Sigmoid colon (tissue), 7 donors: Measurements from ENCODE around the gene FHL2. TPM values are rescaled to one million over a fixed set of nuclear protein-coding genes. Genes with fewer than 3 reads are reported as not detected.

Source experiments
- DNase-seq: peaks from one replicate; pipeline ENCODE4 v3.0.0-alpha.2; 2019
- H3K27ac ChIP-seq, 4 donors: fragments of 200-600 bp; sonication (generic); one replicate each; pipeline ENCODE4 v1.5.1; 2016 to 2019; ENCODE audit warnings: mild to moderate bottlenecking in 1 of 4
- H3K27me3 ChIP-seq, 3 donors: fragments of 200-600 bp; sonication (generic); one replicate each; pipeline ENCODE4 v1.5.1; 2019; ENCODE audit warnings: mild to moderate bottlenecking in 1 of 3
- H3K36me3 ChIP-seq, 4 donors: fragments of 200-600 bp; sonication (generic); one replicate each; pipeline ENCODE4 v1.5.1; 2016 to 2019
- H3K4me1 ChIP-seq, 4 donors: fragments of 200-600 bp; sonication (generic); one replicate each; pipeline ENCODE4 v1.5.1; 2017 to 2019
- H3K4me3 ChIP-seq, 4 donors: fragments of 200-600 bp; sonication (generic); one replicate each; pipeline ENCODE4 v1.5.1; 2017 to 2019; ENCODE audit warnings: mild to moderate bottlenecking in 2 of 4, moderate library complexity in 1 of 4
- H3K9me3 ChIP-seq, 4 donors: fragments of 200-600 bp in 3 of 4; sonication (generic) in 3 of 4; one replicate each; pipeline versions ENCODE4 v1.5.1 to v1.6.1; 2013 to 2019
- CTCF ChIP-seq, 4 experiments: fragments of 450-650 bp in 3 of 4; fragments of 200-600 bp in 1 of 4; IDR thresholded peaks; one replicate each; pipeline ENCODE4 v1.5.1; 2016 to 2019; ENCODE audit warnings: antibody characterized with exemption in 4 of 4, mild to moderate bottlenecking in 3 of 4, moderate library complexity in 2 of 4
- EP300 ChIP-seq, 4 donors: sonication (generic); formaldehyde crosslinking; IDR thresholded peaks; one replicate each; pipeline ENCODE4 v1.6.1; 2017; ENCODE audit warnings: antibody characterized with exemption in 4 of 4
- POLR2A ChIP-seq, 2 donors: fragments of 450-650 bp; IDR thresholded peaks; one replicate each; pipeline ENCODE4 v1.6.1; 2016; ENCODE audit warnings: antibody characterized with exemption in 2 of 2, mild to moderate bottlenecking in 2 of 2, moderate library complexity in 2 of 2
- POLR2AphosphoS5 ChIP-seq, 4 donors: sonication (generic); formaldehyde crosslinking; IDR thresholded peaks; one replicate each; pipeline ENCODE4 v1.6.1; 2017; ENCODE audit warnings: antibody characterized with exemption in 4 of 4
- WGBS, 2 donors: extraction: QIAGEN DNeasy Blood & Tissue Kit; methylation state at CpG; one replicate each; pipeline ENCODE4 v1.1.7; 2013; 5-methylcytosine and 5-hydroxymethylcytosine counted together
- intact Hi-C: fragments of 100-400 bp; cut with DNase I; formaldehyde crosslinking; loops from one replicate; pipeline ENCODE4 v1.15.1; 2023
- polyA plus RNA-seq, 3 donors: library from polyadenylated mRNA; stranded (reverse); fragments of 200-250 nt; gene quantifications; one replicate each; pipeline ENCODE4 v1.2.3, GENCODE V29; 2013
- total RNA-seq, 4 donors: library from RNA; depleted of rRNA; stranded (reverse); fragments of >200 nt; gene quantifications; one replicate each; pipeline ENCODE4 v1.1.0, GENCODE V29; 2016
- donor health status: healthy with polysubstance abuse.
- donor health status: Bipolar disorder and iron deficiency.
- donor health status: healthy.

The FHL2 gene
- total and polyA plus RNA-seq, 7 donors = 62.0 to 210 (median 98.8) TPM

- intact Hi-C loops = loop anchor here (10.0 kb wide), 1 partner anchor 656 kb away; no protein-coding TSS in a partner anchor
- Histone ChIP-seq H3K27me3 (no peaks in the 10 kb centered on the region), H3K4me1 (peaks cover 0 to 35% (median 19%) of the 10 kb centered on the region in 4 donors), H3K27ac (peak overlapping the region in 1 of 4 donors; percentile 1), H3K36me3 (peaks cover 0 to 51% (median 3%) of the 10 kb centered on the region in 4 donors), H3K4me3 (no peak overlapping the region), H3K9me3 (no peaks in the 10 kb centered on the region)
- WGBS, 2 donors = 86 to 93% methylated on average over 12 of the region's 12 CpGs
- TF ChIP-seq POLR2AphosphoS5 (IDR thresholded peaks at IDR 0.05) (no peak), EP300 (IDR thresholded peaks at IDR 0.05) (no peak), POLR2A (IDR thresholded peaks at IDR 0.05) (no peak), CTCF (IDR thresholded peaks at IDR 0.05) (no peak)
- DNase-seq = no peak
Measured at GRCh38 chr2:105378276-105378840, 20.5 kb downstream of the FHL2 start.

- peaks cover 0 to 46% (median 3%) of the 10 kb centered on the region in 4 donors for H3K36me3 ChIP-seq
- H3K27ac ChIP-seq = no peak overlapping the region
- H3K9me3 ChIP-seq = no peaks in the 10 kb centered on the region
- 87 to 93% methylated on average over 3 of the region's 3 CpGs for WGBS, 2 donors
- DNase-seq = no peak
- H3K27me3 ChIP-seq = no peaks in the 10 kb centered on the region
- peaks cover 0 to 40% (median 24%) of the 10 kb centered on the region in 4 donors for H3K4me1 ChIP-seq
- TF ChIP-seq EP300 (IDR thresholded peaks at IDR 0.05) (no peak), POLR2AphosphoS5 (IDR thresholded peaks at IDR 0.05) (no peak), CTCF (IDR thresholded peaks at IDR 0.05) (no peak), POLR2A (IDR thresholded peaks at IDR 0.05) (no peak)
- intact Hi-C loops = loop anchor here (10.0 kb wide), 1 partner anchor 657 kb away; no protein-coding TSS in a partner anchor
- H3K4me3 ChIP-seq = no peak overlapping the region
Measured at GRCh38 chr2:105377871-105378270, 21.0 kb downstream of the FHL2 start.

GRCh38 chr2:105376789-105377240, 22.0 kb downstream of the FHL2 start:
- WGBS, 2 donors = 91 to 93% methylated on average over 5 of the region's 5 CpGs

GRCh38 chr2:105376010-105376409, 22.8 kb downstream of the FHL2 start:
- TF ChIP-seq POLR2A (IDR thresholded peaks at IDR 0.05) = no peak
- no peak for TF ChIP-seq CTCF (IDR thresholded peaks at IDR 0.05)
- TF ChIP-seq POLR2AphosphoS5 (IDR thresholded peaks at IDR 0.05) = no peak
- TF ChIP-seq EP300 (IDR thresholded peaks at IDR 0.05) = no peak
- H3K27me3 ChIP-seq = no peaks in the 10 kb centered on the region
- WGBS, 2 donors = 92 to 94% methylated on average over 11 of the region's 11 CpGs
- no peaks in the 10 kb centered on the region for H3K9me3 ChIP-seq
- intact Hi-C loops = loop anchor here (10.0 kb wide), 1 partner anchor 659 kb away; no protein-coding TSS in a partner anchor
- peaks cover 0 to 36% (median 2%) of the 10 kb centered on the region in 4 donors for H3K36me3 ChIP-seq
- no peak for DNase-seq
- no peak overlapping the region for H3K4me3 ChIP-seq
- H3K27ac ChIP-seq = peak overlapping the region in 2 of 4 donors; percentile 26 to 70
- peaks cover 0 to 43% (median 25%) of the 10 kb centered on the region in 4 donors for H3K4me1 ChIP-seq

More at GRCh38 chr2:105376789-105377240, 22.0 kb downstream of the FHL2 start:
- DNase-seq = no peak
- H3K36me3 ChIP-seq = peaks cover 0 to 36% (median 3%) of the 10 kb centered on the region in 4 donors
- intact Hi-C loops = loop anchor here (10.0 kb wide), 1 partner anchor 658 kb away; no protein-coding TSS in a partner anchor
- no peak overlapping the region for H3K4me3 ChIP-seq
- H3K27ac ChIP-seq = peak overlapping the region in 1 of 4 donors; percentile 70
- peaks cover 0 to 46% (median 25%) of the 10 kb centered on the region in 4 donors for H3K4me1 ChIP-seq
- TF ChIP-seq EP300 (IDR thresholded peaks at IDR 0.05) = no peak
- TF ChIP-seq POLR2AphosphoS5 (IDR thresholded peaks at IDR 0.05) = no peak
- no peak for TF ChIP-seq POLR2A (IDR thresholded peaks at IDR 0.05)
- TF ChIP-seq CTCF (IDR thresholded peaks at IDR 0.05) = no peak
- H3K9me3 ChIP-seq = no peaks in the 10 kb centered on the region
- H3K27me3 ChIP-seq = no peaks in the 10 kb centered on the region
